Kidney (tissue), 14 donors: ENCODE data around the gene STOX2. TPM values are rescaled to one million over a fixed set of nuclear protein-coding genes. Genes with fewer than 3 reads are reported as not detected.
A peak's percentile ranks its signal among the peaks of the same experiment; 100 is the strongest.

Experiments used
- DNase-seq, 5 donors: peaks; one replicate each; pipeline ENCODE4 v3.0.0-alpha.2; 2013 to 2020
- FAIRE-seq: peaks from 2 replicates; lab custom pipeline; 2012; peaks lifted over from hg19 to GRCh38; lab: Jason Lieb, UNC
- H3K27ac ChIP-seq, 2 donors: one replicate each; pipeline ENCODE4 v1.7.0; 2013; ENCODE audit warnings: low read depth in 2 of 2, low read length in 2 of 2, inconsistent platforms in 1 of 2
- H3K27me3 ChIP-seq: one replicate; pipeline ENCODE4 v1.7.1; 2013; ENCODE audit warnings: low read length, inconsistent platforms; ENCODE audit not compliant: control insufficient read depth, insufficient read depth
- H3K36me3 ChIP-seq, 3 donors: one replicate each; pipeline versions ENCODE4 v1.7.0 to v1.7.1; 2013; ENCODE audit warnings: low read length in 3 of 3, control low read depth in 1 of 3, inconsistent platforms in 1 of 3; ENCODE audit not compliant: insufficient read depth in 3 of 3, control insufficient read depth in 2 of 3
- H3K4me1 ChIP-seq, 3 donors: one replicate each; pipeline versions ENCODE4 v1.7.0 to v1.7.1; 2013; ENCODE audit warnings: low read length in 3 of 3, inconsistent platforms in 1 of 3, low read depth in 1 of 3; ENCODE audit not compliant: control insufficient read depth in 2 of 3, insufficient read depth in 2 of 3
- H3K4me3 ChIP-seq, 3 donors: one replicate each; pipeline versions ENCODE4 v1.7.0 to v1.8.1; 2013; ENCODE audit warnings: low read length in 3 of 3, control low read depth in 1 of 3, inconsistent platforms in 1 of 3
- H3K9ac ChIP-seq, 3 donors: one replicate each; pipeline versions ENCODE4 v1.7.0 to v1.7.1; 2013; ENCODE audit warnings: low read length in 3 of 3, control low read depth in 1 of 3, inconsistent platforms in 1 of 3
- H3K9me3 ChIP-seq, 3 donors: one replicate each; pipeline versions ENCODE4 v1.7.0 to v1.7.1; 2013; ENCODE audit warnings: low read length in 3 of 3, control low read depth in 1 of 3, inconsistent platforms in 1 of 3; ENCODE audit not compliant: control insufficient read depth in 2 of 3, insufficient read depth in 1 of 3
- intact Hi-C: fragments of 100-400 bp; cut with DNase I; formaldehyde crosslinking; loops from one replicate; pipeline ENCODE4 v1.11.1; 2022
- polyA plus RNA-seq: library from polyadenylated mRNA; stranded (reverse); fragments of 350-450 nt; fragmentation: Illumina TruSeq; extraction: RNeasy Lipid Tissue Mini Kit (QIAGEN cat#74804); gene quantifications from one replicate; pipeline ENCODE4 v1.2.3, GENCODE V29; 2014; ENCODE audit warnings: low read depth, low replicate concordance; ENCODE audit not compliant: insufficient read depth
- total RNA-seq: library from RNA; stranded (reverse); fragmentation: NEBNext Ultra II Directional; extraction: Animal tissue kit (Norgen Biotek cat#: 25700); gene quantifications from one replicate; pipeline ENCODE4 v1.2.1, GENCODE V29; 2021
- TF ChIP-seq, protein P1 (sequence below): IDR thresholded peaks from 3 replicates; pipeline ENCODE4 v1.5.1; 2012; ENCODE audit warnings: mild to moderate bottlenecking, moderate library complexity, borderline replicate concordance; ENCODE audit not compliant: insufficient read depth; ENCODE audit errors: extremely low read depth
- donor health status: control.
- donor health status: control.
- donor health status: control.
- donor health status: control.
- donor health status: control.
- donor health status: DM: yes; HTN: yes; CAD: no.
- donor health status: Normal renal cell carcinoma (clear cell type).

The STOX2 gene
- total and polyA plus RNA-seq, 2 donors from 2014 or later, result 0.69 to 31.8 TPM

DNA sequence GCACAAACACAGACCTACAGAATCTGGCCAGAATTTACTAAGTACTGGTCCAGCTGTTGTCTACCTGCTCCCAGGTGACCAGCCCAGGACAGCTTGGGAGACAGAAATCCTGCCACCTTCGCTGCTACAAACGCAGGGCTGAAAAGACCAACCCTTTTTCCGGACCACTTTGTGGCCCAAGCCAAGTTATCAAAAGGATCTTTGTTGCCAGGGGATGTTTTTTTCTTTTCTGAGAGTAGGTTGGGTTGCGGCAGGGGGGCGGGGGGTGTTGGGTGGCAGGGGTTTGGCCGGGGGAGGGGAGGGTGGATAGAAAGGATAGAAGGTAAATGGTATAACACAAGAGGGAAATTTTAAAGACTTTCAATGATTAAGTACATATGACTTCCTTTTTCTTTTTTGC is 63.4 kb downstream of the STOX2 start:
- peak in 3 of 5 donors; percentile 28 to 36 (median 34) for DNase-seq
- TF ChIP-seq, protein P1, sequence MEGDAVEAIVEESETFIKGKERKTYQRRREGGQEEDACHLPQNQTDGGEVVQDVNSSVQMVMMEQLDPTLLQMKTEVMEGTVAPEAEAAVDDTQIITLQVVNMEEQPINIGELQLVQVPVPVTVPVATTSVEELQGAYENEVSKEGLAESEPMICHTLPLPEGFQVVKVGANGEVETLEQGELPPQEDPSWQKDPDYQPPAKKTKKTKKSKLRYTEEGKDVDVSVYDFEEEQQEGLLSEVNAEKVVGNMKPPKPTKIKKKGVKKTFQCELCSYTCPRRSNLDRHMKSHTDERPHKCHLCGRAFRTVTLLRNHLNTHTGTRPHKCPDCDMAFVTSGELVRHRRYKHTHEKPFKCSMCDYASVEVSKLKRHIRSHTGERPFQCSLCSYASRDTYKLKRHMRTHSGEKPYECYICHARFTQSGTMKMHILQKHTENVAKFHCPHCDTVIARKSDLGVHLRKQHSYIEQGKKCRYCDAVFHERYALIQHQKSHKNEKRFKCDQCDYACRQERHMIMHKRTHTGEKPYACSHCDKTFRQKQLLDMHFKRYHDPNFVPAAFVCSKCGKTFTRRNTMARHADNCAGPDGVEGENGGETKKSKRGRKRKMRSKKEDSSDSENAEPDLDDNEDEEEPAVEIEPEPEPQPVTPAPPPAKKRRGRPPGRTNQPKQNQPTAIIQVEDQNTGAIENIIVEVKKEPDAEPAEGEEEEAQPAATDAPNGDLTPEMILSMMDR, result no peak
- no peak for FAIRE-seq
- H3K9me3 ChIP-seq, result no peaks in the 10 kb centered on the region
- H3K4me1 ChIP-seq, result no peaks in the 10 kb centered on the region
- H3K4me3 ChIP-seq, result no peak overlapping the region
- H3K27me3 ChIP-seq, result no peaks in the 10 kb centered on the region
- no peak overlapping the region for H3K27ac ChIP-seq
- H3K9ac ChIP-seq, result no peak overlapping the region
- intact Hi-C loops, result no loop called here
- H3K36me3 ChIP-seq, result no peaks in the 10 kb centered on the region

DNA sequence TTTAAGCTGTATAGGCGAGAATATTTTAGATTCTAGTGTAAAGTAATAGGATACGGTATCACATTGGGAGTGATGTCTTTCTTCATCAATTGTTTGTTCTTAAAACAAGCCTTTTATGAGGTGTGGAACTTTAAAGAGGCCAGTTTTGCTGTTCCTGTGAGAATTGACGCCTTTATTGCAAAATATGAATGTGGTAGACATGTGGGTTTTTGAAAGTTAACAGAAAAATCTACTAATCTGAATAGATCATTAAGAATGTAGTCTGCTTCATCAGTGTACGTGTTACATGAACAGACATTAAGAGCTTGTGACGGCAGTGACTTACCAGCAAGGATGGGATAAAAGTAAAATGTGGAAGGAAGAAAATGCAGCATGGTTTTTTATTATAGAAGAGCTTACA is 63.8 kb downstream of the STOX2 start:
- Histone ChIP-seq H3K27me3 (no peaks in the 10 kb centered on the region), H3K4me1 (no peaks in the 10 kb centered on the region), H3K4me3 (no peak overlapping the region), H3K36me3 (no peaks in the 10 kb centered on the region), H3K9me3 (no peaks in the 10 kb centered on the region), H3K9ac (no peak overlapping the region), H3K27ac (no peak overlapping the region)
- intact Hi-C loops, result no loop called here
- TF ChIP-seq, protein P1, result no peak
- DNase-seq (no peak), FAIRE-seq (no peak)

DNA sequence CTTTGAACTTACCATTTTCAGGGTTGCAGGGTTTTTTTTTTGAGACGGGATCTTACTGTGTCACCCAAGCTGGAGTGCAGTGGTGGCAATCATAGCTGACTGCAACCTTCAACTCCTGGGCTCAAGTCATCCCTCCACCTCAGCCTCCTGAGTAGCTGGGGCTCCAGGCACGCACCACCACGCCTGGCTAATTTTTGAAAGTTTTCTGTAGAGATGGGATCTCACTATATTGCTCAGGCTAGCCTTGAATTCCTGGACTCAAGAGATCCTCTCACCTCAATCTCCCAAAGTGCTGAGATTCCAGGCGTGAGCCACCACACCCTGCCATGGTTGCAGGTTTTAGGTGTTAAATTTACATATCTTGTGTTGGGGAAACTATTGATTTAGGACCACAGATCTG is 64.5 kb downstream of the STOX2 start:
- intact Hi-C loops, result no loop called here
- no peaks in the 10 kb centered on the region for H3K9me3 ChIP-seq
- no peak overlapping the region for H3K4me3 ChIP-seq
- no peaks in the 10 kb centered on the region for H3K4me1 ChIP-seq
- TF ChIP-seq, protein P1, result no peak
- no peak for DNase-seq
- FAIRE-seq, result no peak
- no peak overlapping the region for H3K27ac ChIP-seq
- H3K9ac ChIP-seq, result no peak overlapping the region
- H3K36me3 ChIP-seq, result no peaks in the 10 kb centered on the region
- no peaks in the 10 kb centered on the region for H3K27me3 ChIP-seq

DNA sequence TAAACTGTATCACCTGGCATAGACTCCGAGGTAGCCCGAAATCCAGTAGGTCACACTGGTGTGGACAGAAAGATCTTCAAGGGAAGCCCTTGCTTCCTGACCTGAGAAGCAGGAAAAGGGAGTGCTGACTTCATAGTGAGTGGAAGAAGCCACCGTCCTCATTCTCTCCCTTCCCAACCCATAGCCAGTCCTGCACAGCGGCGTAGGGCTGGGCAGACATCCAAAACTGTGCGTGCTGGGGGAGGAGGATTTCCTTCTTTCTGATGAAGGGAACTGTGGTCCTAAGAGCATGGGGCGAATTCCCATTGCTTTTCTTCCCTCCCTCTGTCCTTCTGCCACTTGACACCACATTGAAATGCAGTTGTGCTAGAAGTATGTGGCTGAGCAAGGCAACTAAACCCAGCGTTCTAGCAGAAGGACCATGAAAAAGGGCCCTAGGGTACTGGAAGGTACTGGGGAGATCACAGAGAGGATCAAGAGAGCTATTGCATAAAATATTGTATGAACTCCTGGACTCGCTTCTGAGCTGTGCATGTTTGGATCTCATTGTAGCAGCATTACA is 66.9 kb downstream of the STOX2 start:
- H3K4me3 ChIP-seq, result no peak overlapping the region
- H3K9ac ChIP-seq, result no peak overlapping the region
- intact Hi-C loops, result no loop called here
- TF ChIP-seq, protein P1, result no peak
- no peak overlapping the region for H3K27ac ChIP-seq
- no peaks in the 10 kb centered on the region for H3K4me1 ChIP-seq
- H3K36me3 ChIP-seq, result no peaks in the 10 kb centered on the region
- no peaks in the 10 kb centered on the region for H3K27me3 ChIP-seq
- no peak for FAIRE-seq
- H3K9me3 ChIP-seq, result no peaks in the 10 kb centered on the region
- peak in 3 of 5 donors; percentile 34 to 70 (median 57) for DNase-seq
